Endothelial cell of umbilical vein (primary cell): Measurements from ENCODE around the gene LARP1. TPM values are rescaled to one million over a fixed set of nuclear protein-coding genes. Genes with fewer than 3 reads are reported as not detected.

Source experiments
- BruUV-seq: library from RNA; stranded (reverse); fragments of 400-500 nt; replicated peaks from 2 replicates; lab custom pipeline; 2021; lab: Mats Ljungman, UMichigan
- CTCF ChIA-PET: fragments of 300-600, 350-600 bp; sonication (Branson Sonifier 250); formaldehyde crosslinking; loops from one replicate; lab custom pipeline; 2021; ENCODE audit warnings: antibody characterized with exemption, inconsistent platforms; lab: Charles Lee
- POLR2A ChIA-PET: fragments of 300-600, 350-600 bp; sonication (Branson Sonifier 250); formaldehyde crosslinking; loops from one replicate; lab custom pipeline; 2021; ENCODE audit warnings: antibody characterized with exemption, inconsistent platforms; lab: Charles Lee
- DNase-seq: peaks from one replicate; pipeline ENCODE4 v3.0.0-alpha.2; 2011; ENCODE audit warnings: low read depth, low spot score
- FAIRE-seq: peaks from 2 replicates; lab custom pipeline; 2011; peaks lifted over from hg19 to GRCh38; lab: Jason Lieb, UNC
- H2AFZ ChIP-seq: 2 replicates; pipeline ENCODE4 v1.6.0; 2012; ENCODE audit warnings: low read depth, low read length, control low read depth, inconsistent platforms
- H3K27ac ChIP-seq: 2 replicates; pipeline ENCODE4 v1.5.1; 2011; ENCODE audit warnings: low read depth, mild to moderate bottlenecking, control low read depth, low read length, moderate library complexity; ENCODE audit not compliant: insufficient read depth
- H3K27me3 ChIP-seq, 2 experiments: 2 replicates each; pipeline versions ENCODE4 v1.6.0 to v1.6.1; 2011; ENCODE audit warnings: low read length in 2 of 2, mixed read lengths in 1 of 2; ENCODE audit not compliant: control insufficient read depth in 2 of 2, insufficient read depth in 2 of 2
- H3K36me3 ChIP-seq, 2 experiments: 2 replicates in 1 of 2; 3 replicates in 1 of 2; pipeline ENCODE4 v1.5.1; 2011; ENCODE audit warnings: low read length in 2 of 2, mild to moderate bottlenecking in 1 of 2, moderate library complexity in 1 of 2; ENCODE audit not compliant: control insufficient read depth in 2 of 2, insufficient read depth in 2 of 2; ENCODE audit errors: extremely low read depth in 1 of 2
- H3K4me1 ChIP-seq: 3 replicates; pipeline ENCODE4 v1.5.1; 2011; ENCODE audit warnings: mild to moderate bottlenecking, low read length; ENCODE audit not compliant: control insufficient read depth, insufficient read depth; ENCODE audit errors: extremely low read depth
- H3K4me2 ChIP-seq: 2 replicates; pipeline ENCODE4 v1.6.1; 2011; ENCODE audit warnings: low read length, control low read depth, mixed read lengths; ENCODE audit not compliant: insufficient read depth
- H3K4me3 ChIP-seq, 3 experiments: fragments of 200-600 bp in 1 of 3; sonication (generic), shearing (Covaris generic) in 1 of 3; replicated peaks in 1 of 3; 2 replicates each; pipeline ENCODE4 v1.5.1; 2011 to 2016; ENCODE audit warnings: control low read depth in 3 of 3, low read length in 3 of 3, mild to moderate bottlenecking in 2 of 3, inconsistent platforms in 1 of 3, low read depth in 1 of 3, moderate library complexity in 1 of 3; ENCODE audit not compliant: insufficient read depth in 1 of 3
- H3K79me2 ChIP-seq: 2 replicates; pipeline ENCODE4 v1.6.0; 2012; ENCODE audit warnings: low read length, inconsistent platforms; ENCODE audit not compliant: control insufficient read depth, insufficient read depth
- H3K9ac ChIP-seq: replicated peaks from 2 replicates; pipeline ENCODE3; 2011; ENCODE audit warnings: low read length, control low read depth; ENCODE audit not compliant: insufficient read depth; ENCODE audit errors: extremely low read depth
- H3K9me1 ChIP-seq: replicated peaks from 3 replicates; pipeline ENCODE4 v1.6.0; 2011; ENCODE audit warnings: mild to moderate bottlenecking, low read length; ENCODE audit not compliant: control insufficient read depth, insufficient read depth; ENCODE audit errors: extremely low read depth
- H3K9me3 ChIP-seq: replicated peaks from 2 replicates; pipeline ENCODE4 v1.5.1; 2012; ENCODE audit warnings: low read length, inconsistent platforms; ENCODE audit not compliant: control insufficient read depth, insufficient read depth
- H4K20me1 ChIP-seq: replicated peaks from 2 replicates; pipeline ENCODE3; 2011; ENCODE audit warnings: mild to moderate bottlenecking, low read length; ENCODE audit not compliant: control insufficient read depth, insufficient read depth; ENCODE audit errors: extremely low read depth
- CTCF ChIP-seq, 2 donors: IDR thresholded peaks; 1 replicate in 1 of 2; 2 replicates in 1 of 2; pipeline ENCODE4 v1.5.1; 2011; ENCODE audit warnings: low read length in 2 of 2, mild to moderate bottlenecking in 2 of 2, moderate library complexity in 2 of 2, control low read depth in 1 of 2, inconsistent platforms in 1 of 2, low read depth in 1 of 2; ENCODE audit not compliant: insufficient read depth in 1 of 2; ENCODE audit errors: extremely low read depth in 1 of 2
- JUN ChIP-seq: IDR thresholded peaks from 2 replicates; pipeline ENCODE4 v1.6.1; 2011; ENCODE audit warnings: borderline replicate concordance, low read depth; ENCODE audit not compliant: insufficient read length, insufficient read depth
- MYC ChIP-seq: IDR thresholded peaks from one replicate; pipeline ENCODE4 v1.6.1; 2011; ENCODE audit warnings: mild to moderate bottlenecking, low read depth, low read length
- POLR2A ChIP-seq: IDR thresholded peaks from 2 replicates; pipeline ENCODE4 v1.6.1; 2012; ENCODE audit warnings: low read depth, mild to moderate bottlenecking, control low read depth, low read length
- dilution Hi-C: fragments of 300-500 bp; cut with MboI; formaldehyde crosslinking; loops from one replicate; pipeline ENCODE4 v1.15.0; 2019; ENCODE audit warnings: low sequenced_read_pairs; ENCODE audit not compliant: extremely low pct_ligation_motif_present
- intact Hi-C: fragments of 100-400 bp; cut with micrococcal nuclease; formaldehyde crosslinking; loops from one replicate; pipeline ENCODE4 v1.10.0; 2022
- polyA plus RNA-seq, 4 experiments: library from polyadenylated mRNA; depleted of rRNA in 3 of 4; stranded (reverse) in 3 of 4; unstranded in 1 of 4; fragments of >200 nt; gene quantifications; 2 replicates each; pipeline versions ENCODE4 v1.2.1 to v1.2.3, GENCODE V29; 2011 to 2012; ENCODE audit warnings: missing spikeins in 1 of 4
- total RNA-seq: library from RNA; stranded (reverse); gene quantifications from 2 replicates; pipeline ENCODE4 v1.2.3, GENCODE V29; 2021

LARP1 gene
- total and polyA plus RNA-seq, 2 donors (not counting 3 experiments of a cell fraction or from before 2014, with no cell fraction given) = 70.4 to 252 TPM

GRCh38 chr5:154801083-154801482 lies 45.9 kb downstream of the LARP1 start:
- Histone ChIP-seq H3K79me2 (peaks cover 13% of the 10 kb centered on the region), H3K27me3 (no peaks in the 10 kb centered on the region), H2AFZ (no peak overlapping the region), H3K9ac (no peak overlapping the region), H4K20me1 (no peaks in the 10 kb centered on the region), H3K27ac (no peak overlapping the region), H3K4me3 (no peak overlapping the region), H3K4me2 (no peak overlapping the region), H3K36me3 (peaks cover 56 to 59% of the 10 kb centered on the region in 2 experiments), H3K9me3 (no peaks in the 10 kb centered on the region), H3K9me1 (no peaks in the 10 kb centered on the region), H3K4me1 (no peaks in the 10 kb centered on the region)
- ChIA-PET POLR2A (no interaction called here), CTCF (interaction anchor here (1.7 kb wide), 1 partner anchor 151 kb away, joined by 5 read pairs; no protein-coding TSS in a partner anchor)
- no peak for DNase-seq
- intact Hi-C loops = no loop called here
- dilution Hi-C loops = no loop called here
- BruUV-seq = no TSS peak
- TF ChIP-seq POLR2A (no peak), CTCF (IDR thresholded peaks at IDR 0.05; ENCODE audit: extremely low read depth in 1 of 2, insufficient read depth in 1 of 2, low read depth in 1 of 2, low read length in 2 of 2) (no peak)
- no peak for FAIRE-seq

DNA sequence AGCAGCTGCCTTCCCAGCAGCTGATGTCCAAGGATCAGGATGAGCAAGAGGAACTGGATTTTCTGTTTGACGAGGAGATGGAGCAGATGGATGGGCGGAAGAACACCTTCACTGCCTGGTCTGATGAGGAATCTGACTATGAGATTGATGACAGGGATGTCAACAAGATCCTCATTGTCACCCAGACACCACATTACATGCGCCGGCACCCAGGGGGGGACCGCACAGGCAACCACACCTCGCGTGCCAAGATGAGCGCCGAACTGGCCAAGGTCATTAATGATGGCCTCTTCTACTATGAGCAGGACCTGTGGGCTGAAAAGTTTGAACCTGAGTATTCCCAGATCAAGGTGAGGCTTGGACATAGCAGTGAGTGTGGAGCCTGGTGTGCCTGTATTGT lies 46.9 kb downstream of the LARP1 start:
- POLR2A ChIA-PET = no interaction called here
- Histone ChIP-seq H4K20me1 (no peaks in the 10 kb centered on the region), H3K4me3 (no peak overlapping the region), H2AFZ (no peak overlapping the region), H3K36me3 (peaks cover 56 to 58% of the 10 kb centered on the region in 2 experiments), H3K4me1 (no peaks in the 10 kb centered on the region), H3K4me2 (no peak overlapping the region), H3K9ac (no peak overlapping the region), H3K27me3 (no peaks in the 10 kb centered on the region), H3K9me3 (no peaks in the 10 kb centered on the region), H3K27ac (no peak overlapping the region), H3K9me1 (no peaks in the 10 kb centered on the region), H3K79me2 (peaks cover 6% of the 10 kb centered on the region)
- DNase-seq = no peak
- BruUV-seq = no TSS peak
- CTCF ChIA-PET = interaction anchor here (1.7 kb wide), 1 partner anchor 152 kb away, joined by 5 read pairs; no protein-coding TSS in a partner anchor
- dilution Hi-C loops = no loop called here
- no peak for TF ChIP-seq JUN
- TF ChIP-seq CTCF (IDR thresholded peaks at IDR 0.05; ENCODE audit: extremely low read depth in 1 of 2, insufficient read depth in 1 of 2, low read depth in 1 of 2, low read length in 2 of 2) = no peak
- TF ChIP-seq POLR2A = no peak
- no peak for TF ChIP-seq MYC
- no peak for FAIRE-seq
- intact Hi-C loops = no loop called here
